ENCODE measurements around the gene SLC25A39. TPM values are rescaled to one million over a fixed set of nuclear protein-coding genes. Genes with fewer than 3 reads are reported as not detected.

The SLC25A39 gene
- total and polyA plus RNA-seq, 9 of the 15 experiments (the other 6 are each of a cell fraction or from before 2014, with no cell fraction given) = 4.8 to 267 (median 140) TPM

DNA sequence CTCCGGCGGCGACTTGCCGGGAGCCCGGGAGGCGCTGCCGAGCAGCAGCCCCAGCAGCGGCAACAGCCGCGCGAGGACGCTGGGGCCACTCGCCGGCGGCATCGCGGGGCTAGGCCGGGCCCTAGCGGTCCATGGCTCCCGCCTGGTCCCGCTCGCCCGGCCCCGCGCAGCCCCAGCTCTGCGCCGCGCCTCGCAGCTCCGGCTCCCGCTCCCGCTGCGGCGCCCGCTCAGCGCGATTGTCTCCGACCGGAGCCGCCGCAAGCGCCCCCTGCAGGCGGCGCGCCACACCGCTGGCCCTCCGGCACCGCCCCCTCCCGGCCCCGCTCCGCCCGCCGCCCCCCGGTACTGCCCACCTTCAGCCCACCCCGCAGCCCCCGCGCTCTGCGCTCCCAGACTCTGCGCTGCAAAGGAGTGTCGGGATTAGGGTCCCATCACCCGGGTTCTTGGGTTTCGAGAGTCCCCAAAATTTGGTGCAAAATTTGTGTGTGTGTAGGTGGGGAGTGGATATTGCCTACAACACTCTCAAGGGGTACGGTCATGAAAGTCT is 39.1 kb upstream of the SLC25A39 start, which contains the start of gene FAM171A2 (continued):
- TF ChIP-seq, protein P1, sequence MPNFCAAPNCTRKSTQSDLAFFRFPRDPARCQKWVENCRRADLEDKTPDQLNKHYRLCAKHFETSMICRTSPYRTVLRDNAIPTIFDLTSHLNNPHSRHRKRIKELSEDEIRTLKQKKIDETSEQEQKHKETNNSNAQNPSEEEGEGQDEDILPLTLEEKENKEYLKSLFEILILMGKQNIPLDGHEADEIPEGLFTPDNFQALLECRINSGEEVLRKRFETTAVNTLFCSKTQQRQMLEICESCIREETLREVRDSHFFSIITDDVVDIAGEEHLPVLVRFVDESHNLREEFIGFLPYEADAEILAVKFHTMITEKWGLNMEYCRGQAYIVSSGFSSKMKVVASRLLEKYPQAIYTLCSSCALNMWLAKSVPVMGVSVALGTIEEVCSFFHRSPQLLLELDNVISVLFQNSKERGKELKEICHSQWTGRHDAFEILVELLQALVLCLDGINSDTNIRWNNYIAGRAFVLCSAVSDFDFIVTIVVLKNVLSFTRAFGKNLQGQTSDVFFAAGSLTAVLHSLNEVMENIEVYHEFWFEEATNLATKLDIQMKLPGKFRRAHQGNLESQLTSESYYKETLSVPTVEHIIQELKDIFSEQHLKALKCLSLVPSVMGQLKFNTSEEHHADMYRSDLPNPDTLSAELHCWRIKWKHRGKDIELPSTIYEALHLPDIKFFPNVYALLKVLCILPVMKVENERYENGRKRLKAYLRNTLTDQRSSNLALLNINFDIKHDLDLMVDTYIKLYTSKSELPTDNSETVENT (CRISPR knock-in tag; IDR thresholded peaks at IDR 0.05) = peak; percentile 78; the same call in 1 of the 2 replicates
- TF ChIP-seq MYC (IDR thresholded peaks at IDR 0.05; ENCODE audit: low read depth, low read length) = no peak
- TF ChIP-seq MYC (CRISPR knock-in tag; IDR thresholded peaks at IDR 0.05; ENCODE audit: borderline replicate concordance, low read depth) = no peak
- TF ChIP-seq, protein P2, sequence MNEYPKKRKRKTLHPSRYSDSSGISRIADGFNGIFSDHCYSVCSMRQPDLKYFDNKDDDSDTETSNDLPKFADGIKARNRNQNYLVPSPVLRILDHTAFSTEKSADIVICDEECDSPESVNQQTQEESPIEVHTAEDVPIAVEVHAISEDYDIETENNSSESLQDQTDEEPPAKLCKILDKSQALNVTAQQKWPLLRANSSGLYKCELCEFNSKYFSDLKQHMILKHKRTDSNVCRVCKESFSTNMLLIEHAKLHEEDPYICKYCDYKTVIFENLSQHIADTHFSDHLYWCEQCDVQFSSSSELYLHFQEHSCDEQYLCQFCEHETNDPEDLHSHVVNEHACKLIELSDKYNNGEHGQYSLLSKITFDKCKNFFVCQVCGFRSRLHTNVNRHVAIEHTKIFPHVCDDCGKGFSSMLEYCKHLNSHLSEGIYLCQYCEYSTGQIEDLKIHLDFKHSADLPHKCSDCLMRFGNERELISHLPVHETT (CRISPR knock-in tag; conservative IDR thresholded peaks at IDR 0.05 in 1 of 2, IDR thresholded peaks at IDR 0.05 in 1 of 2) = 0 out of 4 replicates have a peak, but pooled peaks of 1 of the 2 experiments have one; percentile 28
- TF ChIP-seq PHF8 (IDR thresholded peaks at IDR 0.05; ENCODE audit: borderline replicate concordance, low read length) = peak; percentile 68; the same call in 1 of the 2 replicates
- TF ChIP-seq RBM39 (optimal IDR thresholded peaks at IDR 0.05; ENCODE audit: low read depth, low read length) = no peak
- no peak for TF ChIP-seq KLF13 (tag; IDR thresholded peaks at IDR 0.05; ENCODE audit: borderline replicate concordance, low read depth)
- 0 out of 2 replicates have a peak, but pooled peaks have one; percentile 31 for TF ChIP-seq ZBTB1 (CRISPR knock-in tag; IDR thresholded peaks at IDR 0.05; ENCODE audit: borderline replicate concordance, low read depth)
- TF ChIP-seq KDM5B (IDR thresholded peaks at IDR 0.05; ENCODE audit: insufficient replicate concordance, low read depth, low read length) = peak; percentile 47
- peak; percentile 40 for TF ChIP-seq HMGN3 (IDR thresholded peaks at IDR 0.05; ENCODE audit: borderline replicate concordance, extremely low read depth, insufficient read length, low read depth, low read length)
- TF ChIP-seq ZNF778 (CRISPR knock-in tag; IDR thresholded peaks at IDR 0.05) = no peak
- TF ChIP-seq NFXL1 (CRISPR knock-in tag; IDR thresholded peaks at IDR 0.05) = no peak
- no peak for TF ChIP-seq TAL1 (IDR thresholded peaks at IDR 0.05)
- TF ChIP-seq MAFG (tag; conservative IDR thresholded peaks at IDR 0.05) = no peak
- TF ChIP-seq NBN (IDR thresholded peaks at IDR 0.05; ENCODE audit: low read depth) = no peak
- TF ChIP-seq, protein P3, sequence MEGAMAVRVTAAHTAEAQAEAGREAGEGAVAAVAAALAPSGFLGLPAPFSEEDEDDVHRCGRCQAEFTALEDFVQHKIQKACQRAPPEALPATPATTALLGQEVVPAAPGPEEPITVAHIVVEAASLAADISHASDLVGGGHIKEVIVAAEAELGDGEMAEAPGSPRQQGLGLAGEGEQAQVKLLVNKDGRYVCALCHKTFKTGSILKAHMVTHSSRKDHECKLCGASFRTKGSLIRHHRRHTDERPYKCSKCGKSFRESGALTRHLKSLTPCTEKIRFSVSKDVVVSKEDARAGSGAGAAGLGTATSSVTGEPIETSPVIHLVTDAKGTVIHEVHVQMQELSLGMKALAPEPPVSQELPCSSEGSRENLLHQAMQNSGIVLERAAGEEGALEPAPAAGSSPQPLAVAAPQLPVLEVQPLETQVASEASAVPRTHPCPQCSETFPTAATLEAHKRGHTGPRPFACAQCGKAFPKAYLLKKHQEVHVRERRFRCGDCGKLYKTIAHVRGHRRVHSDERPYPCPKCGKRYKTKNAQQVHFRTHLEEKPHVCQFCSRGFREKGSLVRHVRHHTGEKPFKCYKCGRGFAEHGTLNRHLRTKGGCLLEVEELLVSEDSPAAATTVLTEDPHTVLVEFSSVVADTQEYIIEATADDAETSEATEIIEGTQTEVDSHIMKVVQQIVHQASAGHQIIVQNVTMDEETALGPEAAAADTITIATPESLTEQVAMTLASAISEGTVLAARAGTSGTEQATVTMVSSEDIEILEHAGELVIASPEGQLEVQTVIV (CRISPR knock-in tag; IDR thresholded peaks at IDR 0.05; ENCODE audit: borderline replicate concordance) = no peak
- no peak for TF ChIP-seq IFI16 (CRISPR knock-in tag; IDR thresholded peaks at IDR 0.05)
- peak; percentile 69; the same call in 1 of the 2 replicates for TF ChIP-seq ZNF583 (CRISPR knock-in tag; IDR thresholded peaks at IDR 0.05)
- TF ChIP-seq SMAD1 (IDR thresholded peaks at IDR 0.05; ENCODE audit: low read depth, low read length, partially characterized antibody) = no peak
- TF ChIP-seq EGR1 (conservative IDR thresholded peaks at IDR 0.05) = peak; percentile 45
- TF ChIP-seq NUFIP1 (IDR thresholded peaks at IDR 0.05; ENCODE audit: partially characterized antibody) = no peak
